GM12865 (cell line): ENCODE data around the gene AOX1.
A peak's percentile ranks its signal among the peaks of the same experiment; 100 is the strongest.
"Not testable (repeated sequence)": the region's sequence is repeated elsewhere in the genome, so short reads cannot be mapped to it uniquely, and the experiment has no call there.

ENCODE experiments used
- DNase-seq: peaks from one replicate; pipeline ENCODE4 v3.0.0; 2010; ENCODE audit warnings: low read depth
- H3K4me3 ChIP-seq: 2 replicates; pipeline ENCODE4 v1.5.1; 2011; ENCODE audit warnings: mild to moderate bottlenecking, low read depth, low read length, control low read depth
- TF ChIP-seq, protein P1 (sequence below): IDR thresholded peaks from 2 replicates; pipeline ENCODE4 v1.5.1; 2011; ENCODE audit warnings: low read length, control low read depth, low read depth, inconsistent platforms; ENCODE audit not compliant: insufficient read depth; ENCODE audit errors: missing control alignments

Gene AOX1

DNA sequence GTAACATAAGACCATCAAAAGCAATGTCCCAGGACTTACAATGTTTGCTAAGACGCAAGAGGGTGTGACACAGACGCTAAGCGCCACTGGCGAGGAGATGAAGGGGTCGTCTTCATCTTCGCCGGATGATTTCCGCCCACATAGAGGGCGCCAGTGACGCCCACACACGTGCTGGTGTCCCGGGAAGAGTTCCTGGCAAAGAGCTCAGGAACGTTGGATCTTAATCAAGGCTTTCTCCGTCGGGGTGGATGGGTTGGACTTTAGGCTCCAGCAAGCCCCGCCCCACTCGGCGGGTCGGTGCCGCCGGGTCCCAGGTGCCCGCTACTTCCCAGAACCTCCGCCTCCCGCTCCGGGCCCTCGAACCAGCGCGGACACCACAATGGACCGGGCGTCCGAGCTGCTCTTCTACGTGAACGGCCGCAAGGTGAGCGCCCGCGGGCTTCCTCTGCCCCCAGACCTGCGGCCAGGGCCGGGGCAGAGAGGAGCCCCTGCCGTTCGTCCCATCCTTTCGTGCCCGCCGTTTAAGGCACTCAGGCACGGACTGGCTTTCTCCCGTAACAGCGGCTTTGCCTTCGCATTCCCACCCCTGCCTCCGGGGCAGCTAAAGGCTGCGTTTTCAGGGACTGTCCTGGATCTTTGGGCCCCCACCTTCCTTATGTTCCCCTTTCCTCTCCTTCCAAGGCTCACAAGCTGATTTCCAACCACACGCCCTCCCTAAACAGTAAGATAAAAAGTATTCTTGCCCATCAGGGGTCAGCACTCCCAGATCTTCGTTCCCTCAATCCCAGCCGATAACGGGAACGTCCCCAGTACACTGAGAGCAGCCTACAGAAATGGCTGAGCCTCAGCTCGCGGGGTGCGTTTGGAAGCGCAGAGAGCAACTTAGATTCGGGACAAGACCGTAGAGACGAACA, at the start of gene AOX1:
Gene AOX1 (plus strand): TSS at position 285 of the 914 bp plus-strand sequence. CDS start 95 bp downstream, at position 380.
- H3K4me3 ChIP-seq, result no peak within 1 kb of the TSS; the same call in 1 of the 2 replicates
- TF ChIP-seq, protein P1, sequence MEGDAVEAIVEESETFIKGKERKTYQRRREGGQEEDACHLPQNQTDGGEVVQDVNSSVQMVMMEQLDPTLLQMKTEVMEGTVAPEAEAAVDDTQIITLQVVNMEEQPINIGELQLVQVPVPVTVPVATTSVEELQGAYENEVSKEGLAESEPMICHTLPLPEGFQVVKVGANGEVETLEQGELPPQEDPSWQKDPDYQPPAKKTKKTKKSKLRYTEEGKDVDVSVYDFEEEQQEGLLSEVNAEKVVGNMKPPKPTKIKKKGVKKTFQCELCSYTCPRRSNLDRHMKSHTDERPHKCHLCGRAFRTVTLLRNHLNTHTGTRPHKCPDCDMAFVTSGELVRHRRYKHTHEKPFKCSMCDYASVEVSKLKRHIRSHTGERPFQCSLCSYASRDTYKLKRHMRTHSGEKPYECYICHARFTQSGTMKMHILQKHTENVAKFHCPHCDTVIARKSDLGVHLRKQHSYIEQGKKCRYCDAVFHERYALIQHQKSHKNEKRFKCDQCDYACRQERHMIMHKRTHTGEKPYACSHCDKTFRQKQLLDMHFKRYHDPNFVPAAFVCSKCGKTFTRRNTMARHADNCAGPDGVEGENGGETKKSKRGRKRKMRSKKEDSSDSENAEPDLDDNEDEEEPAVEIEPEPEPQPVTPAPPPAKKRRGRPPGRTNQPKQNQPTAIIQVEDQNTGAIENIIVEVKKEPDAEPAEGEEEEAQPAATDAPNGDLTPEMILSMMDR, result no peak
- DNase-seq, result peak; percentile 3

DNA sequence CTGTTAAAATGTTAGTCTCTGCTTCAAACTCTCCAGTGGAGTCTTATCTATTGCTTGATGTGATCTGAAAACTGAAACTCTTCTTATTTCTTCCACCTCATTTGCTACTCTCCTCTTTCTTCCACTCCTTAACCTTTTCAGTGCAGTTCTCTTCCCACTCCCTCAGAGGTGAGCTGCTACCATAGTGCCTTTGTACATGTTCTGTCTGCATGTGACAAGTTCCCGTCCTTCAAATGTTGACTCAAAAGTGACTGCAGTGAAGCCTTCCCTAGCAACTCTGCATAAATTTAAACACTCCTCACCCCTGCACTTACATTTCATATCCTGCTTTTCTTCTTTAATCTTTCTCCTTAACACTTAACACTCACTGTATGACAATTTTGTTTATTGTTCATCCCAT, 47.7 kb upstream of the AOX1 start:
- TF ChIP-seq, protein P1, result no peak
- no peak overlapping the region for H3K4me3 ChIP-seq
- no peak for DNase-seq

DNA sequence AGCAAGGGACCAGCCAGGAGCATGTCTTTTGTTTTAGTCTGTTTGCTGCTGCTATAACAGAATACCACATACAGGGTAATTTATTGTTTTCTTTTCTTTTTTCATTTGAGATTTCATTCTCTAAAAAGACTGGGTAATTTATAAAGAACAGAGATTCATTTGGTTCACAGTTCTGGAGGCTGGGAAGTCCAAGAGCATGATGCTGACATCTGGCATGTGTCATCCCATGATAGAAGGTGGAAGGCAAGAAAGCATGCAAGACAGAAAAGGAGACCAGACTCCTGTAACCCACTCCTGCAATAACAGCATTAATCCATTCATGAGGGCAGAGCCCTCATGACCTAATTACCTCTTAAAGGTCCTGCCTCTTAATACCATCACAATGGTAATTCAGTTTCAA, 45.0 kb upstream of the AOX1 start:
- DNase-seq, result no peak
- H3K4me3 ChIP-seq, result no peak overlapping the region
- TF ChIP-seq, protein P1, result no peak

DNA sequence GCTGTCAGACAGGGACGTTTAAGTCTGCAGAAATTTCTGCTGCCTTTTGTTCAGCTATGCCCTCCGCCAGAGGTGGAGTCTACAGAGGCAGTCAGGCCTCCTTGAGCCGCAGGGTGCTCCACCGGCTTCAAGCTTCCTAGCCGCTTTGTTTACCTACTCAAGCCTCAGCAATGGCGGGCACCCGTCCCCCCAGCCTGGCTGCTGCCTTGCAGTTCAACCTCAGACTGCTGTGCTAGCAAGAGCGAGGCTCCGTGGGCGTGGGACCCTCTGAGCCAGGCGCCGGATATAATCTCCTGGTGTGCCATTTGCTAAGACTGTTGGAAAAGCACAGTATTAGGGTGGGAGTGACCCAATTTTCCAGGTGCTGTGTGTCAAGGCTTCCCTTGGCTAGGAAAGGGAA, 19.2 kb upstream of the AOX1 start:
- DNase-seq, H3K4me3 ChIP-seq: not testable (repeated sequence)

DNA sequence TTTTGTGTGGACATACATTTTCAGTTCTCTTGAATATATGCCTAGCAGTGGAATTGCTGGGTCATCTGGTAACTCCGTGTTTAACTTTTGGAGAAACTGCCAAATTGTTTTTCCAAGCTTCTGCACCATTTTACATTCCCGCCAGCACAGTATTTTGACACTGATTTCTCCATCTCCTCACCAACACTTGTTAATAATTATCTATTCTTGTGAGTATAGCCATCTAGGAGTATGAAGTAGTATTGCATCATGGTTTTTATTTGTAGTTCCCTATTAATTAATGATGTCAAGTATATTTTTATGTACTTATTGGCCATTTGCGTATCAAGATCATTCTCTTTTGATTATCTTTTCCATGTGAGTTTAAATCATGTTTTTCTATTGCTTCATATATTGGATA, 17.9 kb upstream of the AOX1 start:
- H3K4me3 ChIP-seq, result no peak overlapping the region
- no peak for DNase-seq
- TF ChIP-seq, protein P1, result no peak

DNA sequence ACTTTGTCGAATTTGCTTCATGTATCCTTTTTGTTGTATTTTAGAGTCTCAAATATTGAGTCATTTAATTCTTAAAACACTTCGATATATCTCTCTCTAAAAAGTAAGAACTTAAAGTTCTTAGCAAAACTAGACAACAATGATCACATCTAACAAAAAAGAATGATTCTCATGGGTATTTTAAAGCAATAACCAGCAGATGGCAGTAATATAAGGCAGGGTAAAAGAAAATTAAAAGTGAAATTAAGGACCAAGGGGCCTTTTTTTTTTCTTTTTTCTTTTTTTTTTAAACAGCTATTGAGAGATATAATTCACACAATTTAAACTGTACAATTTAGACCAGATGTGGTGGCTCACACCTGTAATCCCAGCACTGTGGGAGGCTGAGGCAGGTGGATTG, 9.9 kb upstream of the AOX1 start:
- TF ChIP-seq, protein P1, result peak; percentile 22
- DNase-seq, result peak; percentile 8
- no peak overlapping the region for H3K4me3 ChIP-seq

DNA sequence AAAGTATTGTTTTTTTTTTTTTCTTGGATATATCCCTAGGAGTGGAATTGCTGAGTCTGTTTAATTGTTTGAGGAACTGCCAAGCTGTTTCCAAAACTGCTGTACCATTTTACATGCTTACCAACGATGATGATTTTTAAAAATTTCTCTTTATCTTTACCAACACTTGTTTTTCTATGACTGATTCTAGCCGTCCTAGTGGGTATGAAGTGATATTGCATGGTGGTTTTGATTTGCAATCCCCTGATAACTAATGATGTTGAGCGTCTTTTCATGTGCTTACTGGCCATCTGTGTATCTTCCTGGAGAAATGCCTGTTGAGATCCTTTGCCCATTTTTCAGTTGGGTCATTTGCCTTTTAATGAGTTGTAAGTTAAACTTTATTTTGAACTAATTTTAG, 8.8 kb upstream of the AOX1 start:
- no peak overlapping the region for H3K4me3 ChIP-seq
- DNase-seq, result no peak
- TF ChIP-seq, protein P1, result no peak
